ENCODE measurements around the gene LRP2. TPM values are rescaled to one million over a fixed set of nuclear protein-coding genes. Genes with fewer than 3 reads are reported as not detected.

LRP2 gene
- total RNA-seq, 4 donors from 2014 or later: not detected

DNA sequence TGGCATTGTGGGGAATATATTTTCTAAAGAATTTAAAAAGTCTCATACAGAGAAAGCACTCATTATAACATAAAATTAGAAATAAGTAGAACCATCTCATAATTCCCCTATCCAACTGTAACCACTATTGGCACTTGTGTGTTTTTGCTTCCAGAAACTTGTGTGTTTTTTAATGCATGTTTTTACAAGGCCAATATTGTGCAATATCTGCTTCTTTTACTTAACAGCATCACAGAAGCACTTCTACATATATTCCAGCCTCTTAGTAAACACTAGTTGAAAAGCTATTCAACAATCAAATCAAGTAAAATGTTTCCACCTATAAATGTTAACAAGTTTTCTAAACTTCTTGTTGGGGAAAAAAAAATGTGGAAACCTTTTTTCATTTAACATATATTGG lies 132.7 kb downstream of the LRP2 start:
- no peaks in the 10 kb centered on the region for H3K27me3 ChIP-seq
- no peak overlapping the region for H3K4me3 ChIP-seq
- H3K27ac ChIP-seq: no peak overlapping the region
- H3K4me1 ChIP-seq: no peaks in the 10 kb centered on the region
- H3K36me3 ChIP-seq: no peaks in the 10 kb centered on the region
- no peaks in the 10 kb centered on the region for H3K9me3 ChIP-seq
- no peak for ATAC-seq
- TF ChIP-seq CTCF (IDR thresholded peaks at IDR 0.05) (no peak), POLR2A (IDR thresholded peaks at IDR 0.05) (no peak), POLR2AphosphoS5 (IDR thresholded peaks at IDR 0.05) (no peak), EP300 (IDR thresholded peaks at IDR 0.05) (no peak)

GRCh38 chr2:169225906-169226305 lies 136.4 kb downstream of the LRP2 start:
- H3K27me3 ChIP-seq: no peaks in the 10 kb centered on the region
- TF ChIP-seq CTCF (IDR thresholded peaks at IDR 0.05): no peak
- TF ChIP-seq EP300 (IDR thresholded peaks at IDR 0.05): no peak
- TF ChIP-seq POLR2A (IDR thresholded peaks at IDR 0.05): no peak
- no peak for TF ChIP-seq POLR2AphosphoS5 (IDR thresholded peaks at IDR 0.05)
- 96 to 100% methylated on average over 2 of the region's 2 CpGs for WGBS, 2 donors (ENCODE audit: low coverage in 1 of 2)
- H3K36me3 ChIP-seq: no peaks in the 10 kb centered on the region
- no peak overlapping the region for H3K27ac ChIP-seq
- H3K4me1 ChIP-seq: no peaks in the 10 kb centered on the region
- no peak overlapping the region for H3K4me3 ChIP-seq
- no peak for ATAC-seq
- H3K9me3 ChIP-seq: no peaks in the 10 kb centered on the region

GRCh38 chr2:169225233-169225750 lies 137.0 kb downstream of the LRP2 start:
- Histone ChIP-seq H3K36me3 (no peaks in the 10 kb centered on the region), H3K9me3 (no peaks in the 10 kb centered on the region), H3K27ac (no peak overlapping the region), H3K4me3 (no peak overlapping the region), H3K4me1 (no peaks in the 10 kb centered on the region), H3K27me3 (no peaks in the 10 kb centered on the region)
- 20 to 50% methylated on average over 1 of the region's 2 CpGs for WGBS, 2 donors (ENCODE audit: low coverage in 1 of 2)
- TF ChIP-seq POLR2A (IDR thresholded peaks at IDR 0.05): no peak
- no peak for ATAC-seq

GRCh38 chr2:169222665-169223064 lies 139.7 kb downstream of the LRP2 start:
- no peaks in the 10 kb centered on the region for H3K4me1 ChIP-seq
- H3K27me3 ChIP-seq: no peaks in the 10 kb centered on the region
- H3K36me3 ChIP-seq: no peaks in the 10 kb centered on the region
- H3K4me3 ChIP-seq: no peak overlapping the region
- WGBS, 2 donors (ENCODE audit: low coverage in 1 of 2): 37 to 56% methylated on average over 3 of the region's 3 CpGs
- H3K9me3 ChIP-seq: no peaks in the 10 kb centered on the region
- ATAC-seq: no peak
- no peak overlapping the region for H3K27ac ChIP-seq
- TF ChIP-seq POLR2A (IDR thresholded peaks at IDR 0.05): no peak
- no peak for TF ChIP-seq CTCF (IDR thresholded peaks at IDR 0.05)
- TF ChIP-seq POLR2AphosphoS5 (IDR thresholded peaks at IDR 0.05): no peak
- TF ChIP-seq EP300 (IDR thresholded peaks at IDR 0.05): no peak

DNA sequence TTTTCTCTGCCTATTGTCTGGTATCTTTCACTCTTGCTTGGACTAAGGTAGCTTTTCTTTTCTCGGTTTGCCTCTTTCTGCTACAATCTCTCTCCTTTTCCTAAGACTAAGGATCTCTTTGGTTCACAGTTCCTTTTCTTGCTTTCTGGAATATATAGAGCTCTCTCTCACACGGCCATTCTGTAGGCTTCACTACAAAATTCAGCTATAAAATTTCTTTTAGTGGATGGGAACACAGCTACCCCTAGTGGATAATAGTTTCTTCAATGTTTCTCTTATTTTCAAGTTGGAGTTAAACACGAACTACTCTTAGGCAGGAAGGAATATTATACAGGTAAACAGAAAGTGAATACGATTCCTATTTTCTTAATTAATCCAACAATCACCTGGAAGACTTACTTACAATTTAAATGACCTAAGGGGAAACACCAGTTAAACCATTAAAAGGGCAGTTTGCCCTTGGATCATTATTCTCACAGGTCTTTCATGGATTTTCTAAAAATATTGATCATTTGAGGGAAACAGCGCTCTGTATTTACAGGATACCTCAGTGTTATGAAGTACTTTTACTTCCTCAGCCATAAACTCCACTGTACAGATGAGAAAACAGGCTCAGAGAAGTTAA lies 140.5 kb downstream of the LRP2 start:
- ATAC-seq: no peak
- Histone ChIP-seq H3K4me3 (no peak overlapping the region), H3K36me3 (no peaks in the 10 kb centered on the region), H3K9me3 (no peaks in the 10 kb centered on the region), H3K27me3 (no peaks in the 10 kb centered on the region), H3K4me1 (no peaks in the 10 kb centered on the region), H3K27ac (no peak overlapping the region)
- TF ChIP-seq EP300 (IDR thresholded peaks at IDR 0.05): no peak
- TF ChIP-seq CTCF (IDR thresholded peaks at IDR 0.05): no peak
- TF ChIP-seq POLR2AphosphoS5 (IDR thresholded peaks at IDR 0.05): no peak
- TF ChIP-seq POLR2A (IDR thresholded peaks at IDR 0.05): no peak
- WGBS, 2 donors (ENCODE audit: low coverage in 1 of 2): 37 to 43% methylated on average over 4 to 5 of the region's 5 CpGs

Measured in gastroesophageal sphincter (tissue), 4 donors.